GM19467 (cell line): ENCODE data around the gene NDUFA6.
A peak's percentile ranks its signal among the peaks of the same experiment; 100 is the strongest.
"Not testable (repeated sequence)": the region's sequence is repeated elsewhere in the genome, so short reads cannot be mapped to it uniquely, and the experiment has no call there.

Experiments
- ATAC-seq: cut with Tn5 transposase; IDR thresholded peaks from one replicate; pipeline ENCODE4 v1.9.1; 2021; ENCODE audit warnings: mild to moderate bottlenecking, moderate library complexity; ENCODE audit not compliant: unreplicated experiment

The NDUFA6 gene

DNA sequence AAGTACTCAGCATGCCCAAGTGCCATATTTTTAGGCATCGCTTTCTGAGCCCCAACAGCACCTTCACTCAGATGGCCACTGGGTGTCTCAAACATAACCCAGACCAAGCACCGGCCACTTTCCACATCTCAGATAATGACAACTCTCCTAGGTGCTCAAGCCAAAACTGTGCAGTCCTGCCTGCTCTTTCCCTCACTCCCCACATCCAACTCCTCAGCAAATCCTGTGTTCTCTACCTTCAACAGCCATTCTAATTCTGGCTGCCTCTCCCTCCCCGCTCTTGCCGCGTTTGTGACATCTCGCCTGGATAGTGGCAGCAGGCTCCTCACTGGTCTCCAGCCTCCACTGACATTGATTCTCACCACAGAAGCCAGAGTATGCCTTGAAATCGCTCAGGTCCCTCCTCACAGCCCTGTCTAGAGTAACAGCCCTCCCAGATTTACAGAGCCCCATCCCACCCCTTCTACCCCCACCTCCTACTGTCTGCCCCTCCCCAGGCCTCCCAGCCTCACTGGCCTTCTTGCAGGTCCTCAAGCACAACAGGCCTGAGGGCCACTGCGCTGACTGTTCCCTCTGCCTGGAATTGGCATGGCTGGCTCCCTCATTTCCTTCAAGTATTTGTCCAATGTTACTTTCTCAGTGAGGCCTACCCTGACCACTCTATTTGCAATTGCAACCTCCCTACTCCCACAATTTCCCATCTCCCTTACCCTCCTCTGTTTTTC lies 17.8 kb downstream of the NDUFA6 start:
- ATAC-seq = no peak

- ATAC-seq = not testable (repeated sequence)
Observed at GRCh38 chr22:42071508-42071907, 19.1 kb downstream of the NDUFA6 start.

GRCh38 chr22:42070517-42071422 lies 19.8 kb downstream of the NDUFA6 start, which contains the start of gene NAGA:
NAGA (minus strand) TSS chr22:42070812; CDS start chr22:42070297, 515 bp downstream.
- ATAC-seq = peak; percentile 82

DNA sequence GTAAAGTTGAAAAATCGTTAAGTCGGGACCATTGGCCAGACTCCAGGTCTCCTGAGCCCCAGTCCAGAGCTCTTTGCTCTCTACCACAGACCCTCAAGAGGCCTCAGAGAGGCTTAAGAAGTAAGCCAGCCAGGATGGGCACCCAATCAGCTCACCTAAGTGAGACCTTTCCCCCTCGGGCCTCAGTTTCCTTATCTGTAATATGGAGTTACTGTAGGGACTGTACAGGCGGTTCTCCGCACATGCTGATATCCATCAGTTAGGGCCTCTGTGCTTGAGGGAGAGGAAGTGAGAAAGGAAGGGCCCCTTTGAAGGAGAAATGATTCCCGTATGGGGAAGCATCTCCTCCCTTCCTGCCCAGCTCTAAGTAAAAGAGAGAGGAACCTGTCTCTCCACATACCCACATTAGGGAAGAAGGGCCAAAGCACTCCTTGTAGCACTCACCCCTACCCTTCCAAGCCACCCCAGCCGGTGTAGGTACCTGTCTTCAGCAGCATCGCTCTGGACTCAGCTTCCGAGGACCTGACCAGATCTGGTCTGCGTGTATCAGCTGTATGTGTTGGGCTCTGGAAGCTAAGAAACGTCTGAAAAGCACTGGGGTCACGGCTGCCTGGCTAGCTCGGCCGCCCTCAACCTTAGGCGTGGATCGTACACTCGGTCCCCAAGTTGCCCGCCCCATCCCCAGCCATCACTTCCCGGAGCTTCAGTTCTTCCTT lies 20.6 kb downstream of the NDUFA6 start:
- peak; percentile 9 for ATAC-seq

- ATAC-seq = no peak
Observed at GRCh38 chr22:42068291-42068690, 22.3 kb downstream of the NDUFA6 start.

DNA sequence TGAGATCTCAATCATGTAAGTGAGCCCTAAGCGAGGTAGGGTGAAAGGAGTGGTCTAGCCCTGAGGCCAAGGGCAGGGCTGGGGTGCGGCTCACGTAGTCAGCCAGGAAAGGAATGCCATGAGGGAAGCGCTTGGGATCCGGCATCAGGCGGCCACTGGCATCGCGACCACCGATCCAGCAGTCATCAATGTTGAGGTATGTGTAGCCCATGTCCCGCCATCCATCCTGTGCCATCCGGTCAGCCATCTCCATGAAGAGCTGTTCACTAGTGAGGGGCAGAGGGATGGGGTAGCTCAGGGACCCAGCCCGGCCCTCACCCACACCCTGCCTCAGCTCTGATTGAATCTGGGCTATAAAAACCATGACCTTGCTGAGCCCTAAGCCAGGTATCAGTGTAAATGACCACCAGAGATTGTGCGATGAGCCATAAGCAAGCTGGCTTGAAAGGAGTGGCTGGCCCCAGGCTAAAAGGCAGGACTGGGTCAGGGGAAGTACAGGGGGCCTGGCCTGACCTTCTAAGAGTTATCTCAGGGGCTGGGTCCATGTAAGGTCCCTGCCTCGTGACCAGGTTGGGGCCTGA lies 22.8 kb downstream of the NDUFA6 start:
- ATAC-seq = no peak

DNA sequence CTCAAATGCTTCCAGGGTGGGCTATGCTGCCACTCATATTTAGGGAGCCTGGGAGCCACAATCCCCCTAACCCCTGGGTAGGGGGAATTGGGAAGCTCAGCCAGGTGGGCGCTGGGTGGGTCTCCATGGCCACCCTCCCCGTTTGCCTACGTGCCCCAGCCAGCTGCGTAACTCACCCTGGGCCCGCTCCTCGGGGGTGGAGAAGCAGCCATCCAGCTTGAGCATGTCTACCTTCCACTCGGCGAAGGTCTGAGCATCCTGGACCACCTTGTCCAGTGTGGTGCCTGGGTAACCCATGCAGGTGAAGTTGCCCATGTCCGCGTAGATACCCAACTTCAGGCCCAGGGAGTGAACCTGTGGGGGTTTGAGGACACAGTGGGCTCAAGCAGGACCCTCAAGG lies 23.6 kb downstream of the NDUFA6 start:
- no peak for ATAC-seq

DNA sequence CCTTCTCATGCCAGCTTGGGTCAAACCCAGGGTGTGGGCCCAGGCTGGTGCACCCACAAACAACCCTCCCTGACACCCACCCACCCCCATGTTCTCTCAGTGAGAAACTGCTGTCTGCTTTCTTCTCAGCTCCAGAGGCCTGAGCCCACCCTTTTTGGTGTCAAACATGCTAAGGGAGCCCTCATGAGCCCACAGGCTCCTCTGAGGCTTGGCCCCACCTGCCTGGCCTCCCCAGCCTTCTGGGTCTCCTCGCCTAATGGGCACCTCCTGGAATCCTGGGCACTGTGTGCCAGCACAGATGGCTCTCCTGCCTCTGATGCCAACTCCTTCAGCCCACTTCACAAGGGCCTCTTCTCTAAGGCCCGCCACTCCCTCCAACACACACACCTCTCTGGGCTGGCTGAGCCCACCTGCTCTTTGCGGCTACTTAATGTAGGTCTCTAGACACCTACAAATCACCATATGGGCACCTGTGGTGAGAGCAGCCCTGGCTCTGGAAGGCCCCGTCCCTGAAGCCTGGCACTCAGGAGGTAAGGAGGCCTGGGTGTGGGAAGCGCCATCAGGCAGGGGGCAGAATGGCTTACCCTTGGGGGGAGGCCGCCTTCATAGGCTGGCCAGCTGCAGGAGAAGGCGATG lies 24.3 kb downstream of the NDUFA6 start:
- no peak for ATAC-seq

DNA sequence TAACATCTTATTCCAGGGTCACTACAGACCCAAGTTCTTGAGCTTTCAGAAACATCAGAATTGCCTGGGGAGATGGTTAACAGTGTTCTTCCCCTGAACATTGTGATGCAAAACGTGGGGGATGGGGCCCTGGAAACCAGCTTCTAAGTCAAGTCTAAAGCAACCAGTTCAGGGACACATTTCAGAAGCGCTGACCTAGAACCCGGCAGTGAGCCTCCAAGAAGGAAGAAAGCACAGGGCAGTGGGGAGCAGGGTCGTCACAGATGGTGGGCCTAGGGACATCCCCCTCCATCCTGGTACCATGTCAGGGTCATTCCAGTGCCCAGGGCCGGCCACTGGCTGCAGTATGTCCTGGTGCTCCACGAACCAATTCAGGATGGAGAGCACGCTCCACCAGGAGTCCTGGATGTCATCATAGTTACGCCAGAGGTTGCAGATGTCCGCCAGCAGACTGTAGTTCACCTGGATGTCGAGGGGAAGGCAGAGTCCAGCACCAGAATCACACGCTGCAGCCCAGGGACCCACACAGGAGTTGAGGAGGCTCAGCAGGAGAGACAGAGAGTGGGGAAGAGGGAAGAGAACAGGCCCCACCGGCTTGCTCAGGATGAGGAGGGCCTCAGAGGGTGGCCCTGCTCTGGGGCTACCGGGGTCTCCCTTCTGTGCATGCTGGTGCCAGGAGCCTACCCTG lies 25.0 kb downstream of the NDUFA6 start:
- ATAC-seq = no peak

- no peak for ATAC-seq
Observed at GRCh38 chr22:42064629-42065028, 25.9 kb downstream of the NDUFA6 start.

GRCh38 chr22:42062506-42063170 lies 27.9 kb downstream of the NDUFA6 start:
- ATAC-seq = no peak

DNA sequence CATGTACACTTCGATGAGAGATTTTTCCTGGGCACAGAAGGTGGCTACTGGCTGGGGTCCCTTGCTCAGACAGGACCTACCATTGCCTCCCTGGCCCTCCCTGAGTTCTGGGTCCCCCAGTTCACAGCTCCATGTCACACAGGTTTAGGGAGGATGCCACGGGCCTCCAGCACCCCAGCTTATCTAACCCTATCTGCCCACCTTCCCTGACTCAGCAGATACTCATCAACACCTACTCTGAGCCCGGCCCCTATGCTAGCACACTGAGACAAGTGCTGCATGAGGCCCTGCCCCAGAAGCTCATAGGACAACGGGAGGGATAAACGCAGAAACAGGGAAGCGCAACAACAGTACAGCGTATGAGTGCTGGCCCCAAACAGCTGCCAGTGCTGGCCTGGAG lies 29.5 kb downstream of the NDUFA6 start:
- no peak for ATAC-seq

DNA sequence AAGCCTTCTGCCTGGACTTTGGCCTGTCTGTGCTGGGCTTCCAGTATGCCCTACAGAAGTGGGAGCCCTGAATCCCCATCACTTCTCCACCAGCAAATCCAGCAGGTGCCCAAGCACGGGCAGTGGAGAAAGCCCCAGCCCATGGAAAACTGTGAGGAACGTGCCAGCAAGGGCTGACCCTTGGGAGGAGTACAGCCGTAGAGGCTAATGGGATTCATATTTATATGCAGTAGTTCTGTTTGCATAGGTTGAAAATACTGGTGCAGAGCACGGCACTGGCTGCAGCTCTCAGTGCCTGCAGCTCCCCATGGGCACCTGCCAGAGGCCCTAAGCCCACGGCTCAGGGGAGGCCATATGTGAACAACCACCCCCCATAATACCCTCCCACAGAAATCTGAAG lies 30.1 kb downstream of the NDUFA6 start:
- ATAC-seq = no peak

DNA sequence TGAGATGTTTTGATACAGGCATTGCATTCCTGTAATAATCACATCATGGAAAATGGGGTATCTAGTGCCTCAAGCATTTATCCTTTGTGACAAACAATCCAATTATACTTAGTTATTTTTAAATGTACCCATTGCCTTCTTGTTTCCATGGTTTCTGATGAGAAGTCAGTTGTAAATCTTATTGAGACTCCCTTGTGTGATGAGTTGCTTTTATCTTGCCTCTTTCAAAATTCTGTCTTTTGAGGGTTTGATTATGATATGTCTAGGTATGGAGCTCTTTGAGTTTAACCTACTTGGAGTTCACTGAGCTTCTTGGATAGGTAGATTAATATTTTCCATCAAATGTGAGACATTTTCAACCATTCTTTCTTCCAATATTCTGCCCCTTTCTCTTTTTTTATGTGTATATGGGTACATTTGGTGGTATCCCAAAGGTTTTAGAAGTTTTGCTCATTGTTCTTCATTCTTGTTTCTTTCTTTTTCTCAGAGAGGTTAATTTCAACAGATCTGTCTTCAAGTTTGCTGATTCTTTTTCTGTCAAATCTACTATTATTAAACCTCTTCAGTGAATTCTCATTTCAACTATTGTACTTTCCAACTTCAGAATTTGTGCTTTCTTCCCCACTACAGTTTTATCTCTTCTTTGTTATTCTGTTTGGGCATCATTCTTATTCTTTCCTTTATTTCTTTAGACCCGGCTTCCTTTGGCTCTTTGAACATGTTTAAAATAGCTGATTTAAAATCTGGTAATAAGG lies 33.6 kb downstream of the NDUFA6 start:
- ATAC-seq = no peak

GRCh38 chr22:42052765-42053164 lies 37.8 kb downstream of the NDUFA6 start:
- ATAC-seq = no peak

GRCh38 chr22:42050641-42051180 lies 39.9 kb downstream of the NDUFA6 start:
- no peak for ATAC-seq

DNA sequence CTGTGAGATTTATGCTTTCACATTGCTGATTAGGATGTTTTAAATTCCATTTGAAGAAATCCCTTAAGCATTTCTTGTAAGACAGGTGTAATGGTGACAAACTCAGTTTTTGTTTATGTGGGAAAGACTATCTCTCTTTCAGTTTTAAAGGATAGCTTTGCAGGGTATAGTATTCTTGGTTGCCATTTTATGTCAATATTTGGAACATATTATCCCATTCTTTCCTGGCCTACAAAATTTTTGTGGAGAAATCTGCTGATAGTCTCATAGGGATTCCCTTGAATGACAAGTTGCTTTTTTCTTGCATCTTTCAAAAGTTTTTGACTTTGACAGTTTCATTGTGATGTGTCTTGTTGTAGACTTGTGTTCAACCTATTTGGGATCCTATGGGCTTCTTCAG lies 48.8 kb downstream of the NDUFA6 start:
- ATAC-seq = no peak

- no peak for ATAC-seq
Observed at GRCh38 chr22:42039271-42039670, 51.3 kb downstream of the NDUFA6 start.
